ENCODE results near the gene POU2AF1. TPM values are rescaled to one million over a fixed set of nuclear protein-coding genes. Genes with fewer than 3 reads are reported as not detected.

The POU2AF1 gene
- total RNA-seq, 3 donors from 2014 or later: 0.16 to 5.6 (median 3.5) TPM

DNA sequence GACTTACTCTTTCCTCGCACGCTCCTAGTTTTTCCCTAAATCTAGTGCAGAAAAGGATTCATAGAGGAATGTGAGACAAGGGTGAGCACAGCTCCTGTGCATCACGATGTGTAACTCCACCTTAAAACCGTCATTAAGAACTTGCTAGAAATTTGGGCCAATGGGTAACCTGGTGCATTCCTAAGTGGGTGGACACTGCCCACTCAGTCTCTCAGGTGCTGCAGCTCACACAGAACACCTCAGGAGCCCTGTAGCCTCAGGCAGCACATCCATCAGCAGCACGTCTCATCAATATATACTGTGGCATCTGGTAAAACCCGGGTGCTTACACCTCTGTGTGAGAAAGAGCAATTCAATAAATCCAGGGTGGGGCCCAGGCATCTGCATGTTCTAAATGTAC, 68.4 kb downstream of the POU2AF1 start:
- H3K9me3 ChIP-seq: no peaks in the 10 kb centered on the region
- TF ChIP-seq POLR2A (IDR thresholded peaks at IDR 0.05): no peak
- TF ChIP-seq, protein P1, sequence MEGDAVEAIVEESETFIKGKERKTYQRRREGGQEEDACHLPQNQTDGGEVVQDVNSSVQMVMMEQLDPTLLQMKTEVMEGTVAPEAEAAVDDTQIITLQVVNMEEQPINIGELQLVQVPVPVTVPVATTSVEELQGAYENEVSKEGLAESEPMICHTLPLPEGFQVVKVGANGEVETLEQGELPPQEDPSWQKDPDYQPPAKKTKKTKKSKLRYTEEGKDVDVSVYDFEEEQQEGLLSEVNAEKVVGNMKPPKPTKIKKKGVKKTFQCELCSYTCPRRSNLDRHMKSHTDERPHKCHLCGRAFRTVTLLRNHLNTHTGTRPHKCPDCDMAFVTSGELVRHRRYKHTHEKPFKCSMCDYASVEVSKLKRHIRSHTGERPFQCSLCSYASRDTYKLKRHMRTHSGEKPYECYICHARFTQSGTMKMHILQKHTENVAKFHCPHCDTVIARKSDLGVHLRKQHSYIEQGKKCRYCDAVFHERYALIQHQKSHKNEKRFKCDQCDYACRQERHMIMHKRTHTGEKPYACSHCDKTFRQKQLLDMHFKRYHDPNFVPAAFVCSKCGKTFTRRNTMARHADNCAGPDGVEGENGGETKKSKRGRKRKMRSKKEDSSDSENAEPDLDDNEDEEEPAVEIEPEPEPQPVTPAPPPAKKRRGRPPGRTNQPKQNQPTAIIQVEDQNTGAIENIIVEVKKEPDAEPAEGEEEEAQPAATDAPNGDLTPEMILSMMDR (IDR thresholded peaks at IDR 0.05): no peak
- TF ChIP-seq POLR2AphosphoS5 (IDR thresholded peaks at IDR 0.05): no peak
- no peaks in the 10 kb centered on the region for H3K27me3 ChIP-seq
- no peaks in the 10 kb centered on the region for H3K36me3 ChIP-seq
- H3K27ac ChIP-seq: peak overlapping the region; percentile 7 to 56
- DNase-seq (ENCODE audit: low spot score in 2 of 2): no peak
- intact Hi-C loops (cut with DNase I; ENCODE audit: low total_unique reads): no loop called here
- H3K4me3 ChIP-seq: no peak overlapping the region
- no peaks in the 10 kb centered on the region for H3K4me1 ChIP-seq

DNA sequence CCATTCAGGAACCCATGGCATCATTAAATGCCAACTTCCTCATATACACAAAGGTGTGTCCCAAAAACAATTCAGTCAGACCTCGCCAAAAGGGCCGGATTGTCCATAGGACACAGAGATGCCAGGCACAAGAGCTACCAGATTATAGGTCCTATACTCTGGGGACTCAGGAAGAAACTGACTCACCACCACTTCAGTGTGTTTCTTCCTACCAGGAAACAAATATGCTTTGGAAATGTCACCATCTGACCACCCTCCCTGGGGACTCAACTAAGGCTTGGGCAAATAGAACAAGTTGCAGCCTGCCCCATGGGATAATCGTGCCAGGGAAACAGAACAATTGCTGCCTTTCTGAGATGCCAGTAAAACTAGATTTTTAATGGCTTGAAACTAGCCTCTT, 69.0 kb downstream of the POU2AF1 start:
- Histone ChIP-seq H3K27ac (peak overlapping the region; percentile 21 to 46), H3K27me3 (no peaks in the 10 kb centered on the region), H3K4me3 (no peak overlapping the region), H3K4me1 (no peaks in the 10 kb centered on the region), H3K36me3 (no peaks in the 10 kb centered on the region), H3K9me3 (no peaks in the 10 kb centered on the region)
- no peak for TF ChIP-seq POLR2AphosphoS5 (IDR thresholded peaks at IDR 0.05)
- TF ChIP-seq POLR2A (IDR thresholded peaks at IDR 0.05): no peak
- TF ChIP-seq, protein P1 (IDR thresholded peaks at IDR 0.05): no peak
- DNase-seq (ENCODE audit: low spot score in 2 of 2): peak in 1 of 2 donors; percentile 75
- intact Hi-C loops (cut with DNase I; ENCODE audit: low total_unique reads): no loop called here

DNA sequence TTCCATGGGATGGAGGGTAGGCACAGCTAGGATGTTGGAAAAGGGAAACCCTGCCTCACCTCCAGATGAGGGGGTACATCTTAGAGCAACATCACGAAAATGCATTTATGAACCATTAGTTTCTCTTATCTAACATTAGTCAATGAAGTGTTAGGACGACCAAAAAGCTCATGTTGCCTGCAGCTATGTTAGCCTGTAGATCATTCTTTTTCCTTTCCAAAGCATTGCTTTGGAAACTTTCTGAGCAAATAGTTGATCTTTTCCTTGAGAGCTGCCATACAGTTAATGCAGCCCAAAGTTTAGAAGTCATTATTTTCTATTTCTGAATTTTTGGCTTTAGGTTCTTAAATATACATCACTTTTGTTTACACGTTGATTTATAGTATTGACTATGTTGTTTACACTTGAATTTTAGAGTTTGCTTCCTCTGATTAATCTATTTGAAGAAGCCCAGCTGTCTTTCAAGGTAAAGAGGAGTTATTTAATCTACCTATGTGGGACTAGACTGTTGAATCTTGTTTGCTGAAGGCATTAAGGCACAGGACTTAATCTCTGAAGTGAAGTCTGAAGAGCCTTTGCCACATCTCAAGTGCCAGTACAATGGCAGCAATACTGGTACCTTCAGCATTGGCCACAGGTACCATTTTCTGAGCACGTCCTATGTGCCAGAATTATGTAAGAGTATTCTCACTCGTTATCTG, 69.7 kb downstream of the POU2AF1 start:
- TF ChIP-seq, protein P1 (IDR thresholded peaks at IDR 0.05): no peak
- TF ChIP-seq POLR2AphosphoS5 (IDR thresholded peaks at IDR 0.05): no peak
- TF ChIP-seq POLR2A (IDR thresholded peaks at IDR 0.05): no peak
- Histone ChIP-seq H3K4me3 (no peak overlapping the region), H3K9me3 (no peaks in the 10 kb centered on the region), H3K27ac (peak overlapping the region; percentile 21 to 46), H3K36me3 (no peaks in the 10 kb centered on the region), H3K27me3 (no peaks in the 10 kb centered on the region), H3K4me1 (no peaks in the 10 kb centered on the region)
- intact Hi-C loops (cut with DNase I; ENCODE audit: low total_unique reads): no loop called here
- no peak for DNase-seq (ENCODE audit: low spot score in 2 of 2)

DNA sequence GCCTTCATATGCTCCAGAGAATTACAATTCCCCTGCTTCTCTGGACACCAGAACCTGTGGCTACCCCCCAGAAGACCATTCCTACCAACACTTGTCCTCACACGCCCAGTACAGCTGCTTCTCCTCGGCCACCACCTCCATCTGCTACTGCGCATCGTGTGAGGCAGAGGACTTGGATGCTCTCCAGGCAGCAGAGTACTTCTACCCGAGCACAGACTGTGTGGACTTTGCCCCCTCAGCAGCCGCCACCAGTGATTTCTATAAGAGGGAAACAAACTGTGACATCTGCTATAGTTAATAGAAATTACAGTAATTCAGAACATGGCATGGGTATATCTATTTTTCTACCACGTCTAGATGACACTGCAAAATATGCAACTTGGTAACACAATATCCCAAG, 70.9 kb downstream of the POU2AF1 start:
- Histone ChIP-seq H3K27ac (no peak overlapping the region), H3K36me3 (no peaks in the 10 kb centered on the region), H3K27me3 (no peaks in the 10 kb centered on the region), H3K4me3 (no peak overlapping the region), H3K9me3 (no peaks in the 10 kb centered on the region), H3K4me1 (no peaks in the 10 kb centered on the region)
- no peak for DNase-seq (ENCODE audit: low spot score in 2 of 2)
- TF ChIP-seq POLR2A (IDR thresholded peaks at IDR 0.05) (no peak), POLR2AphosphoS5 (IDR thresholded peaks at IDR 0.05) (no peak)
- TF ChIP-seq, protein P1 (IDR thresholded peaks at IDR 0.05): no peak
- intact Hi-C loops (cut with DNase I; ENCODE audit: low total_unique reads): no loop called here

DNA sequence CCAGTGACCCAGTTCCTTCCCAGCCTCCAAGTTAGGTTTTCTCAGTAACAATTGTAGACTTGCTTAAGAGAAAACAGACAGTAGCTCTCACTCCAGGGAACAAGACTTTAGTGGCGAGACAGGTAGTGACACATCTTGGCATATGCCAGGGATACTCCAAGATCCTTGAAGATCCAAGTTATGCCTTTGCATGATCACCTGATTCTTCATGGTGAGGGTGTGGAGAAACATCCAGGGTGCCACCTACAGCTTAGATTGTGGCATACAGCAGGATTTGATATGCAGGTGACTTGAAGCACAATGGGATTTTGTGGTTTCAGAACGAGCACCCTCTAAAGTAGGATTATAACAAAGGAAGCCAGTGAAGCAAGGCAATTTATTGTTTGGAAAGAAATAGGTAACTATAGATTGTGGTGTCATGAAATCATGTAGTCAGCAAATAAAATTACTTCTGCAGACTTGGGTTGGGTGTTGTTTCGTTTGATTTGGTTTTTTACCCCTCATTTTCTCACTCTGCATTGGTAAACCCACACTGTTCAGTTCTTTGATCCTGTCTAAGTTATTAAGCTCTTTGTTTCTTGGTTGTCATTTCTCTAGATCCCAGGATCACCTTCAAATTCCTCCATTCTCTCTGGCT, 71.5 kb downstream of the POU2AF1 start:
- Histone ChIP-seq H3K4me3 (no peak overlapping the region), H3K36me3 (no peaks in the 10 kb centered on the region), H3K27ac (no peak overlapping the region), H3K4me1 (no peaks in the 10 kb centered on the region), H3K27me3 (no peaks in the 10 kb centered on the region), H3K9me3 (no peaks in the 10 kb centered on the region)
- intact Hi-C loops (cut with DNase I; ENCODE audit: low total_unique reads): no loop called here
- TF ChIP-seq POLR2AphosphoS5 (IDR thresholded peaks at IDR 0.05): no peak
- TF ChIP-seq, protein P1 (IDR thresholded peaks at IDR 0.05): no peak
- TF ChIP-seq POLR2A (IDR thresholded peaks at IDR 0.05): no peak
- no peak for DNase-seq (ENCODE audit: low spot score in 2 of 2)

Measured in breast epithelium (tissue), 4 donors.